ENCODE results near the gene FAM136A.

The FAM136A gene

GRCh38 chr2:70301344-70302194 is at the start of gene FAM136A:
Gene FAM136A (minus strand): TSS chr2:70302067. CDS start chr2:70302011, 56 bp downstream.
- peak within 1 kb of the TSS; percentile 84 for H3K4me3 ChIP-seq (ENCODE audit: low read length)
- DNase-seq (ENCODE audit: low read depth): peak; percentile 80
- TF ChIP-seq CTCF (IDR thresholded peaks at IDR 0.05; ENCODE audit: insufficient read depth, low read depth, low read length, missing control alignments): peak; percentile 65

- H3K4me3 ChIP-seq (ENCODE audit: low read length): no peak overlapping the region
- TF ChIP-seq CTCF (IDR thresholded peaks at IDR 0.05; ENCODE audit: insufficient read depth, low read depth, low read length, missing control alignments): no peak
- peak; percentile 56 for DNase-seq (ENCODE audit: low read depth)
Observed at GRCh38 chr2:70349921-70350685, 48.2 kb upstream of the FAM136A start.

DNA sequence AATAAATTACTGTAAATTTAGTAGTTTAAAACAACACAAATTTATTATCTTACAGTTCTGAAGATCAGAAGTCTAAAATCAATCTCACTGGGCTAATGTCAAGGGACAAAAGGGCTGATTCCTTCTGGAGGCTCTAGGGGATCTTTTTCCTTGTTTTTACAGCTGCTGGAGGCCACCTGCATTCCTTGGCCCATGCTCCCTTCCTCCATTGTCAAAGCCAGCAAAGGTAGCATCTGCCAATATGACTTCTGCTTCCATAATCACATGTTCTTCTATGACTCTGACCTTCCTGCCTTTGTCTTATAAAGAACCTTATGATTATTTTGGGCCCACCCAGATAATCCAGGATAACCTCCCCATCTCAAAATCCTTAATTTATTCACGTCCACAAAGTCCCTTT is 46.0 kb upstream of the FAM136A start:
- TF ChIP-seq CTCF (IDR thresholded peaks at IDR 0.05; ENCODE audit: insufficient read depth, low read depth, low read length, missing control alignments): no peak
- DNase-seq (ENCODE audit: low read depth): no peak
- no peak overlapping the region for H3K4me3 ChIP-seq (ENCODE audit: low read length)

- peak; percentile 96 for DNase-seq (ENCODE audit: low read depth)
- no peak for TF ChIP-seq CTCF (IDR thresholded peaks at IDR 0.05; ENCODE audit: insufficient read depth, low read depth, low read length, missing control alignments)
- H3K4me3 ChIP-seq (ENCODE audit: low read length): no peak overlapping the region
Observed at GRCh38 chr2:70344195-70344594, 42.3 kb upstream of the FAM136A start.

- TF ChIP-seq CTCF (IDR thresholded peaks at IDR 0.05; ENCODE audit: insufficient read depth, low read depth, low read length, missing control alignments): no peak
- no peak for DNase-seq (ENCODE audit: low read depth)
- H3K4me3 ChIP-seq (ENCODE audit: low read length): no peak overlapping the region
Observed at GRCh38 chr2:70341477-70341765, 39.6 kb upstream of the FAM136A start.

DNA sequence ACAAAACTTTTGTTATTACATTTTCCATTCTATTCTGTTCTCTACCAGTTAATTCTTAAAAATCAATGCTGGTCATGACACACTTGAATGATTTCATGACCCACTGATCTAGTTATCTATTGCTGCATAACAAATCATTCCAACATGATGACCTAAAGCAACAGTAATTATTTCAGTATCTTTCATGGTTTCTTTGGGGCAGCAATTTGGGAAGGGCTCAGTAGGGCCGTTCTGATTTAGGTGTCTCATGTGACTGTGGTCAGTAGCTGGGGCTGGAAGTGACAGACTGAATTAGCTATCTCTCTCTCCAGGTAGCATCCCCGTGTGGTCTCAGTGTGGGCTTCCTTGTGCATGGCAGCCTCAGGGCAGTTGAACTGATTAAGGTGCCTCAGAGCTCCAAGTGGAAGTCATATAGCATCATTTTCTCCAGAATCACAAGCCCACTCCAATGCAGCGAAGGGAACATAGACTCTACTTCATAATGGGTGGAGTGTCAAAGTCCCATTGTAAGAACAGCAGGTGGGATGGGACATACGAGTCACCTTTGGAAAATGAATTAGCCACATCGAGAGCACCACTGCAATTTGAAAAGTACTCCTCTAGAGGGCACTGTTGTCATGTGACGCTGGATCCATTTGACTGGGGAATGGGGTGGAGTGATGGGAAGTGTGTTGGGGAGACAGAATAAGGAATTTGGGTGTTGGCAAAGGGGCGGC is 39.1 kb upstream of the FAM136A start:
- no peak overlapping the region for H3K4me3 ChIP-seq (ENCODE audit: low read length)
- DNase-seq (ENCODE audit: low read depth): peak; percentile 78
- peak; percentile 86 for TF ChIP-seq CTCF (IDR thresholded peaks at IDR 0.05; ENCODE audit: insufficient read depth, low read depth, low read length, missing control alignments)
